HCT116 (cell line): ENCODE results near the gene SFXN3. TPM values are rescaled to one million over a fixed set of nuclear protein-coding genes. Genes with fewer than 3 reads are reported as not detected.

Experiments
- ATAC-seq: fragments of 200-7000 bp; cut with Tn5 transposase; 2 replicates; pipeline ENCODE4 v1.9.1; 2020; ENCODE audit warnings: mild to moderate bottlenecking, moderate library complexity
- BruUV-seq: library from RNA; stranded (reverse); fragments of 400-500 nt; replicated peaks from 2 replicates; lab custom pipeline; 2021; lab: Mats Ljungman, UMichigan
- CTCF ChIA-PET: fragments of 300-600 bp; sonication (Branson Sonifier 250); formaldehyde crosslinking; loops from one replicate; lab custom pipeline; 2021; ENCODE audit warnings: antibody characterized with exemption; lab: Charles Lee
- POLR2A ChIA-PET: fragments of 300-600, 350-600 bp; sonication (Branson Sonifier 250); formaldehyde crosslinking; loops from one replicate; lab custom pipeline; 2021; ENCODE audit warnings: antibody characterized with exemption; lab: Charles Lee
- RAD21 ChIA-PET, 2 experiments: fragments of 300-600 bp; sonication (Branson Sonifier 250); formaldehyde crosslinking; loops; one replicate each; lab custom pipeline; 2023; ENCODE audit warnings: low total read pairs in 2 of 2; ENCODE audit not compliant: uncharacterized antibody in 2 of 2, unreplicated experiment in 2 of 2, low non-redundant PET in 1 of 2; lab: Charles Lee
- DNase-seq: peaks from one replicate; pipeline ENCODE4 v3.0.0-alpha.2; 2010; ENCODE audit warnings: low read depth, low spot score
- H2AFZ ChIP-seq: fragments of 200-600 bp; shearing (Covaris generic), sonication (generic); 2 replicates; pipeline ENCODE4 v1.6.1; 2017; ENCODE audit warnings: low read depth, mixed run types, mixed read lengths, antibody characterized with exemption, low read length; ENCODE audit not compliant: poor library complexity, severe bottlenecking
- H3K27ac ChIP-seq: 2 replicates; pipeline ENCODE4 v1.5.1; 2012; ENCODE audit warnings: low read depth, low read length
- H3K27me3 ChIP-seq: fragments of 200-600 bp; sonication (generic); 2 replicates; pipeline ENCODE4 v1.6.1; 2016; ENCODE audit warnings: mixed run types, low read length, mixed read lengths; ENCODE audit not compliant: insufficient read depth
- H3K36me3 ChIP-seq, 2 experiments: fragments of 200-500 bp in 1 of 2; fragments of 200-600 bp in 1 of 2; sonication (Bioruptor generic) in 1 of 2; sonication (generic) in 1 of 2; 2 replicates each; pipeline versions ENCODE4 v1.5.1 to v1.6.1; 2014 to 2016; ENCODE audit warnings: low read length in 2 of 2, inconsistent platforms in 1 of 2, mixed read lengths in 1 of 2, mixed run types in 1 of 2; ENCODE audit not compliant: insufficient read depth in 2 of 2, control insufficient read depth in 1 of 2
- H3K4me1 ChIP-seq, 2 experiments: fragments of 200-600 bp in 1 of 2; sonication (generic) in 1 of 2; 2 replicates each; pipeline versions ENCODE4 v1.5.1 to v1.6.1; 2012 to 2017; ENCODE audit warnings: low read length in 2 of 2, inconsistent platforms in 1 of 2, mild to moderate bottlenecking in 1 of 2, mixed read lengths in 1 of 2, mixed run types in 1 of 2, moderate library complexity in 1 of 2; ENCODE audit not compliant: insufficient read depth in 2 of 2, control insufficient read depth in 1 of 2
- H3K4me2 ChIP-seq: fragments of 200-600 bp; sonication (generic); 2 replicates; pipeline ENCODE4 v1.6.1; 2017; ENCODE audit warnings: mixed run types, low read length, mixed read lengths
- H3K4me3 ChIP-seq, 2 experiments: fragments of 200-600 bp in 1 of 2; sonication (generic) in 1 of 2; replicated peaks in 1 of 2; 2 replicates each; pipeline ENCODE4 v1.5.1; 2011 to 2016; ENCODE audit warnings: low read length in 2 of 2, control low read depth in 1 of 2, low read depth in 1 of 2, mild to moderate bottlenecking in 1 of 2, mixed read lengths in 1 of 2, mixed run types in 1 of 2
- H3K79me2 ChIP-seq: fragments of 200-600 bp; sonication (generic); 2 replicates; pipeline ENCODE4 v1.6.1; 2017; ENCODE audit warnings: mild to moderate bottlenecking, mixed run types, low read length, moderate library complexity, mixed read lengths; ENCODE audit not compliant: insufficient read depth
- H3K9ac ChIP-seq: fragments of 200-600 bp; sonication (generic); 2 replicates; pipeline ENCODE4 v1.6.1; 2016; ENCODE audit warnings: low read length, mixed read lengths
- H3K9me2 ChIP-seq: fragments of 200-600 bp; sonication (generic), shearing (Covaris generic); 2 replicates; pipeline ENCODE4 v1.6.1; 2017; ENCODE audit warnings: mixed run types, mild to moderate bottlenecking, moderate library complexity; ENCODE audit not compliant: insufficient read depth
- H3K9me3 ChIP-seq, 2 experiments: fragments of 200-500 bp in 1 of 2; fragments of 200-600 bp in 1 of 2; sonication (Bioruptor generic) in 1 of 2; sonication (generic) in 1 of 2; 2 replicates each; pipeline ENCODE4 v1.6.1; 2014 to 2017; ENCODE audit warnings: low read length in 2 of 2, mixed read lengths in 2 of 2, inconsistent platforms in 1 of 2, low read depth in 1 of 2, mild to moderate bottlenecking in 1 of 2, mixed run types in 1 of 2, moderate library complexity in 1 of 2; ENCODE audit not compliant: control insufficient read depth in 1 of 2, insufficient read depth in 1 of 2
- H4K20me1 ChIP-seq: fragments of 200-600 bp; sonication (generic), shearing (Covaris generic); 2 replicates; pipeline ENCODE4 v1.6.1; 2017; ENCODE audit warnings: mixed run types, mild to moderate bottlenecking, moderate library complexity; ENCODE audit not compliant: insufficient read depth
- CBX3 ChIP-seq: IDR thresholded peaks from 2 replicates; pipeline ENCODE4 v1.6.1; 2012; ENCODE audit warnings: low read depth
- CEBPB ChIP-seq: IDR thresholded peaks from 2 replicates; pipeline ENCODE4 v1.6.1; 2012; ENCODE audit warnings: low read depth
- EGR1 ChIP-seq: IDR thresholded peaks from 2 replicates; pipeline ENCODE4 v1.6.1; 2012; ENCODE audit warnings: low read depth
- EZH2phosphoT487 ChIP-seq: fragments of 200-600 bp; IDR thresholded peaks from 2 replicates; pipeline ENCODE4 v1.6.1; 2018; ENCODE audit warnings: antibody characterized with exemption, borderline replicate concordance
- FOSL1 ChIP-seq: IDR thresholded peaks from 2 replicates; pipeline ENCODE4 v1.6.1; 2012; ENCODE audit warnings: low read depth
- JUND ChIP-seq: IDR thresholded peaks from 2 replicates; pipeline ENCODE4 v1.6.1; 2012
- POLR2AphosphoS5 ChIP-seq: IDR thresholded peaks from 2 replicates; pipeline ENCODE4 v1.6.1; 2011; ENCODE audit warnings: mild to moderate bottlenecking, low read depth, low read length, moderate library complexity
- RAD21 ChIP-seq: IDR thresholded peaks from 2 replicates; pipeline ENCODE4 v1.6.1; 2012; ENCODE audit warnings: low read depth, mild to moderate bottlenecking
- SRF ChIP-seq: IDR thresholded peaks from 2 replicates; pipeline ENCODE4 v1.6.1; 2012; ENCODE audit warnings: low read depth
- TCF7L2 ChIP-seq: IDR thresholded peaks from 2 replicates; pipeline ENCODE4 v1.7.0; 2011; ENCODE audit warnings: borderline replicate concordance, inconsistent platforms; ENCODE audit not compliant: insufficient read depth, insufficient read length; ENCODE audit errors: extremely low read depth
- YY1 ChIP-seq: IDR thresholded peaks from 2 replicates; pipeline ENCODE4 v1.6.1; 2011; ENCODE audit warnings: low read length, low read depth, moderate library complexity, mild to moderate bottlenecking; ENCODE audit not compliant: insufficient replicate concordance; ENCODE audit errors: extremely low read depth
- ZFX ChIP-seq: fragments of 450-650 bp; IDR thresholded peaks from 2 replicates; pipeline ENCODE4 v1.6.1; 2017
- ZNF274 ChIP-seq: fragments of 200-500 bp; sonication (Bioruptor generic); IDR thresholded peaks from 2 replicates; pipeline ENCODE4 v1.6.1; 2014; ENCODE audit warnings: mild to moderate bottlenecking, low read depth, low read length, inconsistent platforms
- intact Hi-C: fragments of 100-400 bp; cut with micrococcal nuclease; formaldehyde crosslinking; loops from 2 replicates; pipeline ENCODE4 v1.10.0; 2022
- total RNA-seq: library from RNA; stranded (reverse); gene quantifications from one replicate; pipeline ENCODE4 v1.2.1, GENCODE V29; 2021; ENCODE audit not compliant: unreplicated experiment
- TF ChIP-seq, protein P1 (sequence below): IDR thresholded peaks from 2 replicates; pipeline ENCODE4 v1.6.1; 2012
- TF ChIP-seq, protein P2 (sequence below): IDR thresholded peaks from 2 replicates; pipeline ENCODE4 v1.6.1; 2012; ENCODE audit warnings: low read depth

The SFXN3 gene
- total RNA-seq, 1 experiment from 2014 or later: 52.5 TPM

- H3K4me3 ChIP-seq: no peak overlapping the region
- H3K27ac ChIP-seq: no peak overlapping the region
- H3K9me2 ChIP-seq: no peaks in the 10 kb centered on the region
- H3K9me3 ChIP-seq: no peaks in the 10 kb centered on the region
- RAD21 ChIA-PET: interaction anchor here in 1 of 2 experiments (0.6 kb wide), 1 partner anchor 57 kb away, joined by 5 read pairs; no protein-coding TSS in a partner anchor
- no peak overlapping the region for H3K9ac ChIP-seq
- peaks cover 40% of the 10 kb centered on the region for H3K79me2 ChIP-seq
- H4K20me1 ChIP-seq: no peaks in the 10 kb centered on the region
- no TSS peak for BruUV-seq
- CTCF ChIA-PET: interaction anchor here (1.1 to 8.3 kb wide), 2 partner anchors 6 to 38 kb away, joined by 3 to 118 read pairs; no protein-coding TSS in a partner anchor
- DNase-seq (no peak), ATAC-seq (no peak)
- TF ChIP-seq SRF: no peak
- TF ChIP-seq, protein P1, sequence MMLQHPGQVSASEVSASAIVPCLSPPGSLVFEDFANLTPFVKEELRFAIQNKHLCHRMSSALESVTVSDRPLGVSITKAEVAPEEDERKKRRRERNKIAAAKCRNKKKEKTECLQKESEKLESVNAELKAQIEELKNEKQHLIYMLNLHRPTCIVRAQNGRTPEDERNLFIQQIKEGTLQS: no peak
- no peak for TF ChIP-seq JUND
- TF ChIP-seq EGR1: no peak
- no peak for TF ChIP-seq ZFX
- TF ChIP-seq FOSL1: no peak
- TF ChIP-seq, protein P2, sequence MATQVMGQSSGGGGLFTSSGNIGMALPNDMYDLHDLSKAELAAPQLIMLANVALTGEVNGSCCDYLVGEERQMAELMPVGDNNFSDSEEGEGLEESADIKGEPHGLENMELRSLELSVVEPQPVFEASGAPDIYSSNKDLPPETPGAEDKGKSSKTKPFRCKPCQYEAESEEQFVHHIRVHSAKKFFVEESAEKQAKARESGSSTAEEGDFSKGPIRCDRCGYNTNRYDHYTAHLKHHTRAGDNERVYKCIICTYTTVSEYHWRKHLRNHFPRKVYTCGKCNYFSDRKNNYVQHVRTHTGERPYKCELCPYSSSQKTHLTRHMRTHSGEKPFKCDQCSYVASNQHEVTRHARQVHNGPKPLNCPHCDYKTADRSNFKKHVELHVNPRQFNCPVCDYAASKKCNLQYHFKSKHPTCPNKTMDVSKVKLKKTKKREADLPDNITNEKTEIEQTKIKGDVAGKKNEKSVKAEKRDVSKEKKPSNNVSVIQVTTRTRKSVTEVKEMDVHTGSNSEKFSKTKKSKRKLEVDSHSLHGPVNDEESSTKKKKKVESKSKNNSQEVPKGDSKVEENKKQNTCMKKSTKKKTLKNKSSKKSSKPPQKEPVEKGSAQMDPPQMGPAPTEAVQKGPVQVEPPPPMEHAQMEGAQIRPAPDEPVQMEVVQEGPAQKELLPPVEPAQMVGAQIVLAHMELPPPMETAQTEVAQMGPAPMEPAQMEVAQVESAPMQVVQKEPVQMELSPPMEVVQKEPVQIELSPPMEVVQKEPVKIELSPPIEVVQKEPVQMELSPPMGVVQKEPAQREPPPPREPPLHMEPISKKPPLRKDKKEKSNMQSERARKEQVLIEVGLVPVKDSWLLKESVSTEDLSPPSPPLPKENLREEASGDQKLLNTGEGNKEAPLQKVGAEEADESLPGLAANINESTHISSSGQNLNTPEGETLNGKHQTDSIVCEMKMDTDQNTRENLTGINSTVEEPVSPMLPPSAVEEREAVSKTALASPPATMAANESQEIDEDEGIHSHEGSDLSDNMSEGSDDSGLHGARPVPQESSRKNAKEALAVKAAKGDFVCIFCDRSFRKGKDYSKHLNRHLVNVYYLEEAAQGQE: no peak
- no peak for TF ChIP-seq EZH2phosphoT487
- TF ChIP-seq CEBPB: no peak
- TF ChIP-seq POLR2AphosphoS5: no peak
- no peak for TF ChIP-seq RAD21
- no peak for TF ChIP-seq CBX3
- TF ChIP-seq YY1: no peak
- TF ChIP-seq TCF7L2: no peak
- TF ChIP-seq ZNF274: no peak
- H3K36me3 ChIP-seq: peaks cover 12 to 15% of the 10 kb centered on the region in 2 experiments; a peak in 3 of 4 replicates
- H2AFZ ChIP-seq: no peak overlapping the region
- H3K4me1 ChIP-seq: peaks cover 11 to 29% of the 10 kb centered on the region in 2 experiments; a peak in 3 of 4 replicates
- H3K27me3 ChIP-seq: no peaks in the 10 kb centered on the region
- POLR2A ChIA-PET: no interaction called here
- no peak overlapping the region for H3K4me2 ChIP-seq
- intact Hi-C loops: no loop called here
Observed at GRCh38 chr10:101003639-101004206, 27.3 kb upstream of the SFXN3 start.
